UCSD-AML1 (cell line): ENCODE measurements around the gene IGSF1.

ENCODE experiments used
- DNase-seq: peaks from one replicate; lab custom pipeline; 2025; ENCODE audit not compliant: unreplicated experiment; lab: John Stamatoyannopoulos, UW

IGSF1 gene

DNA sequence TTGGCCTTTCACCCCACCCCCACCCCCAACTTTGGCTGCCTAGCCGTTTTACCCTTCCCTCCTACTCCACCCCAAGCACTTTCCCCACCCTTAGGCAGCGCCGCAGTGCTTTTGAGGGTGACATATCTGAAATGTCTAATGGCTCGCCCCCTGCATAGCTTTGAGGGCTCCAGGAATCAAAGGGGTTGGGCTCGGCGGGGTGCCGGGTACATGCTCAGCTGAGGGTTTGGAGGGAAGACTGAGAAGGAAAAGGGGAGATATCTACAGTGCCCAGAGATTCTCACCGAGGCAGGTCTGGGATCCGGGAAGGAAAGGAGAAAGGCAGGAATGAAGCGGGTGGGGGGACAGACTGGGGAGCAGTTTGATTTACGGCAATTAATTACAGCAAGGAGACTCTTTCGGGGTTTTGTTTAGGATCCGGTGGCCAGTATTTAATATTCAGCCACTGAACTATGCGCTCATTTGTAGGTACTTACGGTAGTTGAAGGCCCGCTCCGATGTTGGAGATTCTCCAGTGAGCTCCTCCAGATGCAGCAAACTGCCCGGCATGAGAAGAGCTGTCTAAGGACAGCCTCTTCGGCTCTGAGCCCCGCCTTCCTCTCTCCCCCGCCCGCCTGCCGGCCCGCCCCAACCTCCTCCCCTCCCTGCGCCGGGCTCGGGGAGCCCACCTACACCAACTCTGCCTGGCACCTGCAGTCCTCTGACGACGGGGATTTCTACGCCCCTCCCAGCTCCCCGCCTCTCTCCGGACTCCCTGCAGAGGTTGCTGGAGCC, at the start of gene IGSF1:
Gene IGSF1, minus strand, starts transcription at position 569 of the 774 bp plus-strand sequence. CDS start 2,632 bp downstream, outside the sequence.
- DNase-seq: no peak

- DNase-seq: no peak
These were observed 43.2 kb upstream of the IGSF1 start for GRCh38 chrX:131332331-131332730.

GRCh38 chrX:131331152-131331551, 42.0 kb upstream of the IGSF1 start:
- no peak for DNase-seq

- no peak for DNase-seq
These were observed 41.6 kb upstream of the IGSF1 start for GRCh38 chrX:131330735-131331134.

DNA sequence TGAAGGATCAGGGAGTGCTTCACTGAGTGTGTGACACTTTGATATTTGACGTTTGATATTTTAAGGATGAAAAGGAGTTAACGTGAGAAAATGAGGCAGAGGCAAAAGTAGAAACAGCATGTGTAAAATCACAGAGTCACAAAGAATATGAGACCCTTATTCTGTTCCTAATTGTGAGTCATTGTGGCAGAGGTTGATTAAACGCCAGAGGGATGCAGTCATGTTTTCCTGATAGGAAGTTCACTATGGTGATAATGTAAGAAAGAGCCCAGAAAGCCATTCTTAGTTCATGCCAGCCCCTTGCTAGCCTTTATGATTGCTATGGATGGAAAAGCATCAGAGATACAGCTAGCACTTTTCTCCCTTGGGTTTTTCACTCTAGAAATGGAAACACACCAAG, 33.5 kb upstream of the IGSF1 start:
- no peak for DNase-seq

DNA sequence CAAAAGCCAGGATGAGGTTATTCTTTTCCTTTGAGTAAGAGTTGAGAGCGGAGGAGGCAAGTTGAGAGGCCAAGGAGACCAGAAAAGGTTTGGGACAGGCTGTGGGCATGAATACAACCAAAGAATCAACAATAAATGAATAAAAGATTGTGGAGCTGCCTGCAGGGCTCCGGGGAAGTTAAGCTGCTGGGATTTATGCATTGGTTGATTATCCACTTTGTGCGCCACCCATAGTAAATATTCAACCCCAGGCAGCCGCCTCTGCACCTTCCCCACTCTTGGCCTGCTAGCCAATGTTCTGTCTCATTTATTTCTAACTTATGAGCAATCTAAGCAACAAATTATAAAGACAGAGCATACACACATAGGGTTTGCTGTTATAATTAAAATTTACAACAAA, 28.2 kb upstream of the IGSF1 start:
- DNase-seq: no peak

- DNase-seq: no peak
These were observed 27.2 kb upstream of the IGSF1 start for GRCh38 chrX:131316260-131316659.

GRCh38 chrX:131308980-131309379, 19.9 kb upstream of the IGSF1 start:
- no peak for DNase-seq

DNA sequence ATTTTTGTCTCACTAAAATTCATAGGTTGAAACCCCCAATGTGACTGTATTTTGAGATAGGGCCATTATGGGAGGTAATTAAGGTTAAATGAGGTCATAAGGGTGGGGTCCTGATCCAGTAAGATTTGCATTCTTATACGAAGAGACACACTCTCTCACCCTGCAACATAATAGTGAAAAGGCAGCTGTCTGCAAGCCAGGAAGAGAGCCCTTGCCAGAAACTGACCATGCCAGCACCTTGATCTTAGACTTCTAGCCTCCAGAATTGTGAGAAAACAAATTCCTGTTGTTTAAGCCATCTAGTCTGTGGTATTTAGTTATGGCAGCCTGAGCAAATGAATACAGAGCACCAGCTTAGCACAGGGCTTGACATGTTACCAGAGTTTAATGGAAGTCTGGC, 17.5 kb upstream of the IGSF1 start:
- DNase-seq: no peak

DNA sequence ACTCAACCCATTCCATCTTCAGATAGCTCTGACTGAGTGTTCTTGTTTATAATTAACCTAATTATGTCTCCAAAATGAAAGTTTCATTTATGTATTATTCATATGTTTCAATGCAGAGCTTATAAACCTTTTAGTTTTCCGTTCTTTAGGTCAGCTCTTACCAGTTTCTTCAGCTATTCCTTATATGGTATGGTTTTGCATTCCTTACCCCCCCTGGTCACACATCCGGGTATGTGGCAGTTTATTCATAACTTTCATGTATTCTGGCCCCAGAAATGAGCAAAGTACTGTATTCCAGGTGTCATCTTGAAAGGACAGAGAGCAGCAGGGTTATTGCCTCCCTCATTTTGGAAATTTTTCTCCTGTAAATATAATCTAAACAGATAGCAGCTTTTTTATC, 16.8 kb upstream of the IGSF1 start:
- DNase-seq: no peak

DNA sequence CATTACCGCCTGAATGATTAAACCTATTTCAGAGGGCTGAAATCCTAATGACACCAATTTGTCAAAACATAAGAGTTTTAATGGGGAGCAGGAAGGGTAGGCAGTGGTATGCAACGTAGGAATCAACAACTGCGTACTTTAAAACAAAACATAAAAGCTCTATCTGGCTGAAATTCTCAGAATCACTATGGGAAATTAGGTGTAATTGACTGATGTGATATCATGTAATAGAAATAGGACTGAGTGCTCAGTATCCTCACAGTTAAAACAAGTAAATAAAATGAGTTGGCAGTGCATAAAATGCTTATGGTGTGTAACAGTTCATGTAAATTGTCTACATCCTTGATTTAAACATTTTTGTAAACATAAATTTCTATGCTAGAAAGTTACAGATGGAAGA, 13.6 kb upstream of the IGSF1 start:
- DNase-seq: no peak

DNA sequence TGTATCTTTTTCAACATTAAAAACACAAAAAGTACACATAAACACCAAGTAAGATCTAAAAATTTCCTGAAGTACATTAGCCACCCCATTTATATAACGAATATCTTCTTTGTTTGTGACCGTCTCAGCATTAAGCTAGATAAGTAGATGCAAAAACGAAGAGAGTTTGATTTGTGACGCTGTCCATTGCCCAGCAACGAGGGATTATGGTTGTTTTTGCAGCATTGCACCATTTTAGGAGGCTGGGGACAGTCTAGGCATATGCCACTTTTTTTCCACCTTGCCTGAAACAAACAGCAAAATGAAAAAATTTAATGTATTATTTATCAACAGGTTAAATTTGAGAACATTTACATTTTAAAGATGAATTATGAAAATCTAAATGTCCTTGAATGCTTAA, 12.0 kb upstream of the IGSF1 start:
- no peak for DNase-seq

- no peak for DNase-seq
These were observed 9.7 kb upstream of the IGSF1 start for GRCh38 chrX:131298846-131299245.

DNA sequence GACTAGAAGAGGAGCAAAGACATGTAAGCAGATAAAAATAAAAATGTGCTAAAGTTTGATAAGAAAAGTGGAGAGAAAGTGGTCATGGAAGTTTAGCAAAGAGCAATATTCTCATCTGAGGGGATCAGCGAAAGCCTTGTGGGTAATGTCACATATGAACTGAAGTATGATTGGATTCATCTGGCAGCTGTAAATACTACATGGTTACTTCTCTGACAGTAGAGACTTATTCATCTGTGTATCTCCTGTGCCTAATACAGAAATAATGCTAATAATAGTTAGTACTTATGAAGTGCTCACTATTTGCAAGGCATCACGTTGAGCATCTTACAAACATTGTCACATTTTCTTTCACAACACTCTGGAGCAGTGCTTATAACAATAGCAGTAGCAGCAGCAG, 8.9 kb upstream of the IGSF1 start:
- no peak for DNase-seq

- DNase-seq: no peak
These were observed 421 bp upstream of the IGSF1 start for GRCh38 chrX:131289527-131289926.

- DNase-seq: no peak
These were observed 918 bp downstream of the IGSF1 start for GRCh38 chrX:131288188-131288587.

DNA sequence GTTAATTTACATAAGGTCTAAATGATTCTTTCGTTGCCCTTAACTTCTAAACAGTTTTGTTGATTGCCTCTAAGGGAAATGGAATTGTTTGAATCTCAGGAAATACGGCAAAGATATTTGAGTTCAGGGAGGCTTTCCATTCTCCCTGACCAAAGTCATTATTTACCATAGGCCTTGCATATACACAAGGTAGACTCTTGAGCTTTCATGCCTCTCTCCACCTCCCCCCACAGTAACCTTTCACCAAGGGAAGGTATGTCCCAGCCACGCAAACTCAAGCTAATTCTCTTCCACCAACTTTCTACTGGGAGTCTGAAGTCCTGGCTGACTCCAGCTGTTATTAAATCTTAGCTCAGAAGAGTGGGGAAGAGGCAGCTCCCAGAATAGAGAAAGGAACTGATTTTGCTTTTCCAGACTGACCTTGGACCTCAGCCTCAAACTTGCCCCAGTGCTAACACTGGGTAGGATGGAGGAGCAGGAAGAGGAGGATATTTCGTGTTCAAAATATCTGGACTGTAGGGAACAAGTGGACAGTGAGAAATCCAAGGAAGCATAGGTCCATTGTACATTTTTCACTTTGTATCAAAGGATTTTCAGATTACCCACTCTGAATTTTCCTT, 1.4 kb downstream of the IGSF1 start:
- DNase-seq: no peak

DNA sequence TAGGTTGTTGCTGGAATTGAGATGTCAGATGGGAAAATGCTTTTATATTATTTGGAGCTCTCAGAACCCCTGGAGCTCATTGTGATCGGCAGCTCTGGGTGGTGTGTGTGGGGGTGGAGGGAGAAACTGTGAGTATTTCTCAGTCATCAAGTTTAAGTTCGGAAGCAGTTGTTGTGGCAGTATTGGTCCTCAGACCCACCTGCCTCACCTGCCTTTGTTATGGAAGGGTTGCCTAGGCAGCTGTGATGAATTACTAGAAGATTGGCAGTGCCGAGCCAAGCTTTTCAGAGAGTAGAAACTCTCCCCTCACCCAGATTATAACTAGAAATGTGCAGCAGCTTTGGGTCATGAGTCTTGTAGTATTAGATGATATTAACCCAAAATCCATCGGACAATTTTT, 9.5 kb downstream of the IGSF1 start:
- DNase-seq: no peak

DNA sequence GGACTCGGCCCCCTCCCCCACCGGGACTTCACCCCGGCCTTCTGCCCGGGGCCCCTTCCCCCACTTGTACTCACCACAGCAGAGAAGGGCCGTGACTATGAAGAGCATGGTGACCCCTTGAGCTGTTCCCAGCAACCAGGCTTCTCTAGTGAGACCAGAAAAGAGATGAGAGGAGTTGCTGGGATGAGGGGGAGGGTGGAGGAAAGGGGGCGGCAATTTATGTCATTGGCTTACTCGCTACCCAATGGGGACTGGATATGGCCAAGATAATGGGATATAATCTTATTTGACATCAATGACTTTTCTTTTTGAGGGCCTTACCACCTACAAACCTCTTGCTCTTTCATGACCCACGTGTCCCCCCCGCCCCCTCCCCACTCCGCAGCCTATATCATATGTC, 9.9 kb downstream of the IGSF1 start:
- DNase-seq: no peak

DNA sequence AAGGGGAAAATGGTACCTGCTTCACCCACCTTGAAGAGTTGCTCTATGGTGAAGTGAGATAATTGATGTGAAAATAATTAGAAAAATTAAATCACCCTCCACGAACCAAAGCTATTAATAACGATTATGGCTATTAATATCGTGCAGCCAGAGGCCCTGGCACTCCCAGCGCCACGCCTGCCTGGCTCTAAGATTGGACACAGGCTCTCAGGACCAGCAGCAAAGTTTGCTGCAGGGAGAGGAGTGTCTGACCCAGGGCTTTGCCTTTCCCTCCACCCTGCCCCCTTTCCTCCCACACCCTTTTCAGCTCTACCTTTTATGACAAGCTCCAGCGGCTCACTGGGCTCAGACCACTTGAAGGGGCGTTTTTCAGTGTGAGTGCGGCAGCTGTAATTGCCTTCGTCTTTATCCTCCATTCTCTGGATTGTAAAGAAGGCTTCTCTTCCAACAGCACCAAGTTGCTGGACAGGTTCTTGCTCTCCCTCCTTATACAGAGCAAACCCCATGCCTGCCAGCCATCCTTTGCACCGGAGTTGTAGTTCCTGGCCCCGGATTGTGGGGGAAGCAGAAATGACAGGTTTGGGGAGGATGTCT, 11.5 kb downstream of the IGSF1 start:
- DNase-seq: no peak

DNA sequence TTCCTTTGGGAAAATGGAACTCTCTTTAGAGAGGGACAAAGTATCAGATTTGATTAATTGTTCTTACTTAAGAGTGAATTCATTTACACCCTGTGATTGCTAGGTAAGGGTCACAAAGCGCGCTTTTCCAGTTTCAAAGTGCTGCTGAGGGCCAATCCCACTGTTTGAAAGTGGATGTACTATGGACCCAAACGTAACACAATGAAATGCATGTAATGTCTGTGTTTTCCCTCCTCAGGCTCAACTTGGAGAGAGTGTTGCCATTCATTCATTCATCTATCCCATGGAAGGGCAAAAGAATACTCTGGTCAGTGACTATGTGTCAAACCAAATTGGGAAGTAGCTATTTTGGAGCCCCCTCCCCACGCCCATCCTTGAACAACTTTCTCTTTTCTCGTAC, 16.1 kb downstream of the IGSF1 start:
- DNase-seq: no peak

- no peak for DNase-seq
These were observed 17.3 kb downstream of the IGSF1 start for GRCh38 chrX:131271826-131272225.
